IPS-18a (cell line): ENCODE measurements around the gene RIMS1.
"Not testable (repeated sequence)": the region's sequence is repeated elsewhere in the genome, so short reads cannot be mapped to it uniquely, and the experiment has no call there.

Experiments
- H3K27ac ChIP-seq: one replicate; pipeline ENCODE4 v1.5.1; 2013; ENCODE audit warnings: low read length
- H3K27me3 ChIP-seq: one replicate; pipeline ENCODE4 v1.6.1; 2013; ENCODE audit warnings: mild to moderate bottlenecking, low read length; ENCODE audit not compliant: control insufficient read depth, insufficient read depth
- H3K36me3 ChIP-seq: one replicate; pipeline ENCODE4 v1.6.1; 2013; ENCODE audit warnings: low read depth, low read length; ENCODE audit not compliant: control insufficient read depth
- H3K4me1 ChIP-seq: one replicate; pipeline ENCODE4 v1.6.1; 2013; ENCODE audit warnings: low read depth, low read length; ENCODE audit not compliant: control insufficient read depth
- H3K4me3 ChIP-seq: one replicate; pipeline ENCODE4 v1.5.1; 2013; ENCODE audit warnings: low read length
- H3K9ac ChIP-seq: one replicate; pipeline ENCODE4 v1.6.1; 2013; ENCODE audit warnings: mild to moderate bottlenecking, low read length, moderate library complexity
- H3K9me3 ChIP-seq: one replicate; pipeline ENCODE4 v1.6.1; 2013; ENCODE audit warnings: low read depth, low read length; ENCODE audit not compliant: control insufficient read depth

Gene RIMS1

DNA sequence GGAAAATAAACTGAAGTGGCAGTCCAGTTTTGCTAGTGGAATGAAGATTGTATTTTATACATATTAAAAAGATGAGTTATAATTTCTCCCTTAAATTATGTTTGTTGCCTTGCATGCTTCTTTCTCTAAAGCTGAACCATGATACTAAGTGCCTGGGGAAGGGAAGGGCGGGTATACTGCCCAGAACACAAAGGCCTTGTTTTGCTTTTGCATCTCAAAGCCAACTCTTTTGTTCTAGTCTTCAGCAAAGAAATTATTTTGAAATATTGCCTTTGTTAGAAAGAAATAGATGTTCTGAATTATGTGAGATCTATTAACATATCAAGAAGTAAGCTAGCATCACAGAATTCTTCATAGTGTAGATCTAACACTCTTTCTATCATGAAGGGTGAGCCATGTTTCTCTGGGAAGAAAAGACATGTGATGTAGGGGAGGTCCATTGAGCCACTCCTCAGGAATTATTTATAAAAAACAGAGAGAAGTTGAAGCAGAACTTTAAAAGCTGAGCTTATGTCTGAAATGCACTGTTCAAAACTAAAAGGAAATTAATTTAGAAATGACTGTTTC, 108.4 kb downstream of the RIMS1 start:
- Histone ChIP-seq H3K9me3 (no peaks in the 10 kb centered on the region), H3K36me3 (no peaks in the 10 kb centered on the region), H3K27me3 (no peaks in the 10 kb centered on the region), H3K4me3 (no peak overlapping the region), H3K27ac (no peak overlapping the region), H3K9ac (no peak overlapping the region), H3K4me1 (no peaks in the 10 kb centered on the region)

GRCh38 chr6:71997341-71997740, 111.0 kb downstream of the RIMS1 start:
- no peak overlapping the region for H3K4me3 ChIP-seq
- no peaks in the 10 kb centered on the region for H3K36me3 ChIP-seq
- no peaks in the 10 kb centered on the region for H3K27me3 ChIP-seq
- H3K9me3 ChIP-seq: no peaks in the 10 kb centered on the region
- H3K9ac ChIP-seq: no peak overlapping the region
- H3K4me1 ChIP-seq: no peaks in the 10 kb centered on the region
- H3K27ac ChIP-seq: no peak overlapping the region

GRCh38 chr6:72002415-72002814, 116.1 kb downstream of the RIMS1 start:
- Histone ChIP-seq H3K27ac (no peak overlapping the region), H3K9ac (no peak overlapping the region), H3K36me3 (no peaks in the 10 kb centered on the region), H3K27me3 (no peaks in the 10 kb centered on the region), H3K4me3 (no peak overlapping the region), H3K9me3 (peaks cover 13% of the 10 kb centered on the region), H3K4me1 (no peaks in the 10 kb centered on the region)

DNA sequence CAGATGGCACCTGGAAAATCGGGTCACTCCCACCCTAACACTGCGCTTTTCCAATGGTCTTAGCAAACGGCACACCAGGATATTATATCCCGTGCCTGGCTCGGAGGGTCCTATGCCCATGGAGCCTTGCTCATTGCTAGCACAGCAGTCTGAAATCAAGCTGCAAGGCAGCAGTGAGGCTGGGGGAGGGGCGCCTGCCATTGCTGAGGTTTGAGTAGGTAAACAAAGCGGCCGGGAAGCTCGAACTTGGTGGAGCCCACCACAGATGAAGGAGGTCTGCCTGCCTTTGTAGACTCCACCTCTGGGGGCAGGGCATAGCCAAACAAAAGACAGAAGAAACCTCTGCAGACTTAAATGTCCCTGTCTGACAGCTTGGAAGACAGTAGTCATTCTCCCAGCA, 120.2 kb downstream of the RIMS1 start:
- not testable (repeated sequence) for H3K4me1 ChIP-seq, H3K9ac ChIP-seq

DNA sequence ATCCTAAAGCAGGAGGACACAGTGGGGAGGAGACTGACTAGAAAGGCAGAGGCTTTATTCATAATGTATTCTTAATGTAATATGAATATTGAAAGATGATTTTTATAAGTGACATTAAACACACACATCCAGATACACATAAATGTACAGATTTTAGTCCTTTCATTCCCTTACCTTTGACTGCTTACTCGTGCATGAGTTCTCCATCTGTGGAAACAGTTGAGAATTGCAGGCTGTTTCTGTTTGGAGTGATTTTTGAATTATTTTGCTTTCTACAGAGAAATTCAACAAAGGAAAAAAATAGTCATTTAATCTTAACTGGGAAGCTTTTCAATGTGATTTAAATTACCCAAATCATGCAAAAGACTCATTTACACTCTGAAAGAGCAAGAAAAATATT, 136.5 kb downstream of the RIMS1 start:
- H3K4me3 ChIP-seq: no peak overlapping the region

More for the DNA sequence above, 120.2 kb downstream of the RIMS1 start:
- H3K36me3 ChIP-seq, H3K27me3 ChIP-seq, H3K27ac ChIP-seq, H3K4me3 ChIP-seq: not testable (repeated sequence)
- peaks cover 13% of the 10 kb centered on the region for H3K9me3 ChIP-seq

DNA sequence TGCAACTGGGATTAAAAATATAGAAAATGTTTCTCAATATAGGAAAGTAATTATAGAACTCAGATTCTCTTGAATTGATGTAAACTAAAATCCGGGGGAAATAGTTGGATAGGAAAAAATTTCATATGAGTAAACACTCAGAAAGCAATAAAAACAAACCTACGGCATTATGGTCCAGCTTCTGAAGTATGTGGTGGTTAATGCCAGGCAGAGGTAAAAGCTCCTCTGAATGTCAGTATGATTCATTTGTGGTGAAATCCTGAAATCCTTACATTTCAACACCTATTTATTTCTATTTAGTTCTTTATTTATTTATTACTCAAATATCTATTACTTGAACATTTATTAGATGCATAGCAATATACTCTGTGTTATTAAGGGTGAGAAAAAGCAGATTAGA, 145.1 kb downstream of the RIMS1 start:
- Histone ChIP-seq H3K27me3 (no peaks in the 10 kb centered on the region), H3K36me3 (no peaks in the 10 kb centered on the region), H3K9ac (no peak overlapping the region), H3K27ac (no peak overlapping the region), H3K4me3 (no peak overlapping the region), H3K9me3 (no peaks in the 10 kb centered on the region), H3K4me1 (no peaks in the 10 kb centered on the region)

More for the DNA sequence above, 136.5 kb downstream of the RIMS1 start:
- Histone ChIP-seq H3K36me3 (no peaks in the 10 kb centered on the region), H3K27ac (no peak overlapping the region), H3K27me3 (no peaks in the 10 kb centered on the region), H3K9ac (no peak overlapping the region), H3K9me3 (no peaks in the 10 kb centered on the region), H3K4me1 (no peaks in the 10 kb centered on the region)

- Histone ChIP-seq H3K9ac (no peak overlapping the region), H3K9me3 (no peaks in the 10 kb centered on the region), H3K36me3 (no peaks in the 10 kb centered on the region), H3K27ac (no peak overlapping the region), H3K27me3 (no peaks in the 10 kb centered on the region), H3K4me3 (no peak overlapping the region), H3K4me1 (no peaks in the 10 kb centered on the region)
These were observed 145.7 kb downstream of the RIMS1 start for GRCh38 chr6:72032086-72032485.

DNA sequence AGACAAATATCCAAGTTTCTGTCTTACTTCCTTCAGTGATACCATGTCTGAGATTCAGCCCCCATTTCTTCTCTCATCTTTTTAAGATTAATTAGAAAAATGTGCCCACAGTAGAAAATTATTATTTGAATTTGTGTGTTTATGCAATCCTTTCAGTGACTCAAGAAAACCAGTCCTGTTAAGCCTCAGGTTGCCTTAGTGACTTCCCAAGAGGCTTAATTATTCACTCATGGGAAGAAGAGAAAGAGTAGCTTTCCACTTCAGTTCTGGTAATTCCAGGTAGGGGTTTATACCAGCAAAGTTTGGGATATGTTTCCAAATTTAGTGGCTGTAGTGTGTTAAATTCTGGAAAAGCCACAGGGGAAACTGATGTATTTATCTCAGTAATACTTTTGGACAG, 149.1 kb downstream of the RIMS1 start:
- Histone ChIP-seq H3K9ac (no peak overlapping the region), H3K27me3 (no peaks in the 10 kb centered on the region), H3K36me3 (no peaks in the 10 kb centered on the region)

GRCh38 chr6:72035966-72036365, 149.6 kb downstream of the RIMS1 start:
- no peak overlapping the region for H3K27ac ChIP-seq
- H3K4me3 ChIP-seq: no peak overlapping the region
- H3K4me1 ChIP-seq: peaks cover 4% of the 10 kb centered on the region
- H3K9me3 ChIP-seq: no peaks in the 10 kb centered on the region
- H3K9ac ChIP-seq: no peak overlapping the region
- H3K36me3 ChIP-seq: no peaks in the 10 kb centered on the region
- no peaks in the 10 kb centered on the region for H3K27me3 ChIP-seq

More for the DNA sequence above, 149.1 kb downstream of the RIMS1 start:
- Histone ChIP-seq H3K27ac (no peak overlapping the region), H3K4me3 (no peak overlapping the region), H3K9me3 (no peaks in the 10 kb centered on the region), H3K4me1 (peaks cover 4% of the 10 kb centered on the region)

GRCh38 chr6:72037006-72037405, 150.7 kb downstream of the RIMS1 start:
- Histone ChIP-seq H3K4me3 (no peak overlapping the region), H3K9me3 (no peaks in the 10 kb centered on the region), H3K36me3 (no peaks in the 10 kb centered on the region), H3K4me1 (peaks cover 4% of the 10 kb centered on the region), H3K27me3 (no peaks in the 10 kb centered on the region), H3K27ac (no peak overlapping the region), H3K9ac (no peak overlapping the region)

GRCh38 chr6:72040111-72040510, 153.8 kb downstream of the RIMS1 start:
- Histone ChIP-seq H3K9ac (no peak overlapping the region), H3K27me3 (no peaks in the 10 kb centered on the region), H3K36me3 (no peaks in the 10 kb centered on the region), H3K9me3 (no peaks in the 10 kb centered on the region), H3K4me3 (no peak overlapping the region), H3K4me1 (peaks cover 4% of the 10 kb centered on the region), H3K27ac (no peak overlapping the region)

- H3K4me3 ChIP-seq: no peak overlapping the region
- H3K36me3 ChIP-seq: no peaks in the 10 kb centered on the region
- H3K9ac ChIP-seq: no peak overlapping the region
- H3K27ac ChIP-seq: no peak overlapping the region
- H3K27me3 ChIP-seq: no peaks in the 10 kb centered on the region
- H3K4me1 ChIP-seq: peaks cover 4% of the 10 kb centered on the region
- no peaks in the 10 kb centered on the region for H3K9me3 ChIP-seq
These were observed 155.7 kb downstream of the RIMS1 start for GRCh38 chr6:72042088-72042487.
